B cell (primary cell): ENCODE measurements around the gene CLEC2L. TPM values are rescaled to one million over a fixed set of nuclear protein-coding genes. Genes with fewer than 3 reads are reported as not detected.

Experiments used
- ATAC-seq: fragments of 200-7000 bp; cut with Tn5 transposase; one replicate; pipeline ENCODE4 v1.10.0; 2021; ENCODE audit warnings: low read depth, mild to moderate bottlenecking, moderate number of reproducible peaks, moderate library complexity
- CTCF ChIA-PET: fragments of 350-600 bp; sonication (Branson Sonifier 250); formaldehyde crosslinking; loops from one replicate; lab custom pipeline; 2021; ENCODE audit warnings: antibody characterized with exemption, inconsistent platforms; lab: Charles Lee
- POLR2A ChIA-PET: fragments of 350-600 bp; sonication (Branson Sonifier 250); formaldehyde crosslinking; loops from one replicate; lab custom pipeline; 2021; ENCODE audit warnings: antibody characterized with exemption; lab: Charles Lee
- DNase-seq: peaks from one replicate; pipeline ENCODE4 v3.0.0; 2013
- H2AFZ ChIP-seq: 2 replicates; pipeline ENCODE4 v1.6.1; 2012; ENCODE audit warnings: mild to moderate bottlenecking, low read depth, low read length; ENCODE audit not compliant: insufficient read depth, poor library complexity, severe bottlenecking
- H3K27ac ChIP-seq, 2 donors: 1 replicate in 1 of 2; 2 replicates in 1 of 2; pipeline ENCODE4 v1.5.1; 2012 to 2013; ENCODE audit warnings: low read length in 2 of 2, mild to moderate bottlenecking in 2 of 2, moderate library complexity in 1 of 2
- H3K27me3 ChIP-seq, 4 experiments: fragments of 200-600 bp in 1 of 4; sonication (generic) in 1 of 4; replicated peaks in 1 of 4; 1 replicate in 2 of 4; 2 replicates in 2 of 4; pipeline versions ENCODE4 v1.6.1 to v1.7.0; 2013 to 2016; ENCODE audit warnings: low read length in 3 of 4, mild to moderate bottlenecking in 2 of 4, mixed read lengths in 1 of 4, moderate library complexity in 1 of 4; ENCODE audit not compliant: insufficient read depth in 4 of 4, control insufficient read depth in 3 of 4; ENCODE audit errors: control extremely low read depth in 1 of 4
- H3K36me3 ChIP-seq, 2 experiments: replicated peaks in 1 of 2; 1 replicate in 1 of 2; 2 replicates in 1 of 2; pipeline versions ENCODE4 v1.6.1 to v1.7.1; 2013; ENCODE audit warnings: low read length in 1 of 2; ENCODE audit not compliant: insufficient read depth in 2 of 2, control insufficient read depth in 1 of 2; ENCODE audit errors: control extremely low read depth in 1 of 2, extremely low read depth in 1 of 2
- H3K4me1 ChIP-seq, 2 donors: fragments of 200-600 bp in 1 of 2; sonication (generic) in 1 of 2; 1 replicate in 1 of 2; 2 replicates in 1 of 2; pipeline versions ENCODE4 v1.5.1 to v1.6.1; 2013 to 2017; ENCODE audit warnings: low read length in 2 of 2; ENCODE audit not compliant: control insufficient read depth in 2 of 2, insufficient read depth in 2 of 2
- H3K4me2 ChIP-seq: replicated peaks from 2 replicates; pipeline ENCODE3; 2012; ENCODE audit warnings: mild to moderate bottlenecking, low read depth, low read length; ENCODE audit not compliant: poor library complexity, severe bottlenecking
- H3K4me3 ChIP-seq, 5 experiments: fragments of 200-600 bp in 1 of 5; sonication (generic) in 1 of 5; 1 replicate in 3 of 5; 2 replicates in 2 of 5; pipeline versions ENCODE4 v1.5.1 to v1.7.0; 2011 to 2016; ENCODE audit warnings: low read length in 4 of 5, mild to moderate bottlenecking in 4 of 5, low read depth in 2 of 5, control low read depth in 1 of 5, moderate library complexity in 1 of 5; ENCODE audit not compliant: insufficient read depth in 1 of 5; ENCODE audit errors: control extremely low read depth in 1 of 5, extremely low read depth in 1 of 5
- H3K79me2 ChIP-seq: fragments of 200-600 bp; sonication (generic); one replicate; pipeline ENCODE4 v1.6.0; 2016; ENCODE audit warnings: low read length; ENCODE audit not compliant: control insufficient read depth, insufficient read depth
- H3K9ac ChIP-seq: fragments of 200-600 bp; sonication (generic); 2 replicates; pipeline ENCODE4 v1.6.1; 2017; ENCODE audit warnings: mild to moderate bottlenecking, low read length, moderate library complexity
- H3K9me3 ChIP-seq, 3 donors: one replicate each; pipeline versions ENCODE4 v1.6.1 to v1.7.1; 2013; ENCODE audit warnings: low read length in 2 of 3; ENCODE audit not compliant: control insufficient read depth in 2 of 3, insufficient read depth in 1 of 3; ENCODE audit errors: control extremely low read depth in 1 of 3
- H4K20me1 ChIP-seq: 2 replicates; pipeline ENCODE4 v1.6.0; 2012; ENCODE audit warnings: mild to moderate bottlenecking, low read length; ENCODE audit not compliant: insufficient read depth, control insufficient read depth, poor library complexity, severe bottlenecking
- H3K27ac Mint-ChIP-seq: one replicate; pipeline ENCODE4 v1.8.0; 2021; ENCODE audit warnings: mixed read lengths
- H3K27me3 Mint-ChIP-seq: one replicate; pipeline ENCODE4 v1.8.0; 2021; ENCODE audit warnings: mixed read lengths
- H3K4me1 Mint-ChIP-seq: one replicate; pipeline ENCODE4 v1.8.0; 2021; ENCODE audit warnings: mixed read lengths
- H3K4me3 Mint-ChIP-seq: one replicate; pipeline ENCODE4 v1.8.0; 2021; ENCODE audit warnings: mixed read lengths
- H3K9me3 Mint-ChIP-seq: one replicate; pipeline ENCODE4 v1.8.0; 2022; ENCODE audit warnings: mixed read lengths; ENCODE audit not compliant: insufficient read depth
- EZH2 ChIP-seq: IDR thresholded peaks from 2 replicates; pipeline ENCODE4 v1.6.1; 2012; ENCODE audit warnings: borderline replicate concordance, low read depth, mild to moderate bottlenecking, moderate library complexity, low read length; ENCODE audit not compliant: insufficient read depth, poor library complexity, severe bottlenecking
- WGBS: methylation state at CpG from one replicate; pipeline ENCODE4 v1.1.5; 2013; ENCODE audit warnings: missing lambda C conversion rate; ENCODE audit not compliant: insufficient coverage; 5-methylcytosine and 5-hydroxymethylcytosine counted together
- intact Hi-C: fragments of 100-400 bp; cut with micrococcal nuclease; formaldehyde crosslinking; loops from one replicate; pipeline ENCODE4 v1.10.0; 2022
- polyA plus RNA-seq: library from polyadenylated mRNA; depleted of rRNA; stranded (reverse); fragments of >200 nt; gene quantifications from 2 replicates; pipeline ENCODE4 v1.2.3, GENCODE V29; 2012
- total RNA-seq, 2 donors: library from RNA; stranded (reverse); fragments of 120-200 nt in 1 of 2; gene quantifications; 1 replicate in 1 of 2; 2 replicates in 1 of 2; pipeline versions ENCODE4 v1.2.3 to v1.2.4, GENCODE V29; 2013 to 2022
- TF ChIP-seq, protein P1 (sequence below): fragments of 200-600 bp; IDR thresholded peaks from one replicate; pipeline ENCODE4 v1.8.0; 2022; ENCODE audit warnings: antibody characterized with exemption, mild to moderate bottlenecking

Gene CLEC2L
- total and polyA plus RNA-seq, 2 donors (not counting 1 experiment from before 2014, with no cell fraction given), result not detected

DNA sequence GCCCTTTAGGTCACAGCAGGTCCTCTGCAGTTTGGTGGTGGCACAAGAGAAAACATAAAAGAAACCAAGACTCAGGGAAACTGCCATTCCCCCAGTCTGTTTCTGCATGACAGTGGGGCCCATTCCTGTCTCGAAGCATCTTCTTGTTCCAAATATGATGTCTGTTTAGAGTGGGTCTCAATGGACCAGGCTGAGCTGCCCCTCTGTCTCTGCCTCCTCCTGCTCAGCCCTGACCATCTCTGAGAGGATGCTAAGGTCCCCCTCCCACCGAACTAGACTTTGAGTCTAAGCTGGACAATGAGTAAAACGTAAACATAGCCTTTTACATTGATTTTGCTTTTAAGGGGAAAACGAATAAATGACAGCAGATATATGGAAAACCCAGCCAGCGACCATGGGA is 40.4 kb downstream of the CLEC2L start:
- Histone ChIP-seq H3K9me3 (peaks cover 0 to 9% (median 0%) of the 10 kb centered on the region in 3 donors), H3K9ac (no peak overlapping the region), H3K36me3 (no peaks in the 10 kb centered on the region), H3K27ac (no peak overlapping the region), H3K4me1 (no peaks in the 10 kb centered on the region), H3K4me3 (no peak overlapping the region), H3K79me2 (no peaks in the 10 kb centered on the region), H3K4me2 (no peak overlapping the region), H2AFZ (no peak overlapping the region), H3K27me3 (no peaks in the 10 kb centered on the region), H4K20me1 (no peaks in the 10 kb centered on the region)
- peaks cover 8% of the 10 kb centered on the region for H3K27me3 Mint-ChIP-seq
- 100% methylated on average over 3 of the region's 5 CpGs for WGBS
- no peak overlapping the region for H3K27ac Mint-ChIP-seq
- DNase-seq, result no peak
- CTCF ChIA-PET, result no interaction called here
- peaks cover 4% of the 10 kb centered on the region for H3K9me3 Mint-ChIP-seq
- H3K4me1 Mint-ChIP-seq, result no peaks in the 10 kb centered on the region
- POLR2A ChIA-PET, result no interaction called here
- no peak for ATAC-seq
- no peak for TF ChIP-seq EZH2
- TF ChIP-seq, protein P1, sequence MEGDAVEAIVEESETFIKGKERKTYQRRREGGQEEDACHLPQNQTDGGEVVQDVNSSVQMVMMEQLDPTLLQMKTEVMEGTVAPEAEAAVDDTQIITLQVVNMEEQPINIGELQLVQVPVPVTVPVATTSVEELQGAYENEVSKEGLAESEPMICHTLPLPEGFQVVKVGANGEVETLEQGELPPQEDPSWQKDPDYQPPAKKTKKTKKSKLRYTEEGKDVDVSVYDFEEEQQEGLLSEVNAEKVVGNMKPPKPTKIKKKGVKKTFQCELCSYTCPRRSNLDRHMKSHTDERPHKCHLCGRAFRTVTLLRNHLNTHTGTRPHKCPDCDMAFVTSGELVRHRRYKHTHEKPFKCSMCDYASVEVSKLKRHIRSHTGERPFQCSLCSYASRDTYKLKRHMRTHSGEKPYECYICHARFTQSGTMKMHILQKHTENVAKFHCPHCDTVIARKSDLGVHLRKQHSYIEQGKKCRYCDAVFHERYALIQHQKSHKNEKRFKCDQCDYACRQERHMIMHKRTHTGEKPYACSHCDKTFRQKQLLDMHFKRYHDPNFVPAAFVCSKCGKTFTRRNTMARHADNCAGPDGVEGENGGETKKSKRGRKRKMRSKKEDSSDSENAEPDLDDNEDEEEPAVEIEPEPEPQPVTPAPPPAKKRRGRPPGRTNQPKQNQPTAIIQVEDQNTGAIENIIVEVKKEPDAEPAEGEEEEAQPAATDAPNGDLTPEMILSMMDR, result no peak
- intact Hi-C loops, result no loop called here
- H3K4me3 Mint-ChIP-seq, result no peak overlapping the region

DNA sequence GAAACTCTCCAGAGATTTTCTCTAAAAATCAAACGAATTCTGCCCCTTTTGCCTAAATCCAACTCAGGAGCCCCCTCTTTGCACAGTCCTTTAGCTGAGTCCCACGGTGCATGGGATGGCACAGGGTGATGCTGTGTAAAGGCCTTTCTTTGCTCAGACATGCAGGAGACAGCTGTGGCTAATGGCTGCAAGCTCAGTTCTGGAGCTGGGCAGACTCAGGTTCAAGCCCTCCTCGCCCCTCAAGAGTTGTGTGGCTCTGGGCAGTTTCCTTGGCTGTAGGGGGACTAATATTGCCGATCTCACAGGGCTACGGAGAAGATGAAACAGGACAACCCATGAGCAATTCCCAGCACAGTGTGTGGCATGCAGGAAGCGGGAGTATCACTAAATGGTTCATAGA is 42.6 kb downstream of the CLEC2L start:
- Histone ChIP-seq H3K27ac (no peak overlapping the region), H3K36me3 (no peaks in the 10 kb centered on the region)

More for the DNA sequence above, 42.6 kb downstream of the CLEC2L start:
- Mint-ChIP-seq H3K27me3 (no peaks in the 10 kb centered on the region), H3K4me3 (no peak overlapping the region), H3K4me1 (no peaks in the 10 kb centered on the region), H3K27ac (no peak overlapping the region), H3K9me3 (no peaks in the 10 kb centered on the region)
- no peaks in the 10 kb centered on the region for H3K4me1 ChIP-seq
- no peak for DNase-seq
- no peaks in the 10 kb centered on the region for H3K27me3 ChIP-seq
- no peak overlapping the region for H3K4me3 ChIP-seq
- H2AFZ ChIP-seq, result no peak overlapping the region
- WGBS, result 96% methylated on average over 4 of the region's 6 CpGs
- H4K20me1 ChIP-seq, result no peaks in the 10 kb centered on the region
- POLR2A ChIA-PET, result interaction anchor here (0.7 kb wide), 1 partner anchor 507 kb away, joined by 3 read pairs; no protein-coding TSS in a partner anchor
- CTCF ChIA-PET, result no interaction called here
- H3K9ac ChIP-seq, result no peak overlapping the region
- TF ChIP-seq EZH2, result no peak
- TF ChIP-seq, protein P1, result no peak
- no peaks in the 10 kb centered on the region for H3K9me3 ChIP-seq
- H3K79me2 ChIP-seq, result no peaks in the 10 kb centered on the region
- no peak overlapping the region for H3K4me2 ChIP-seq
- intact Hi-C loops, result no loop called here
- ATAC-seq, result no peak
